Stimulated activated CD4-positive, alpha-beta T cell treated with anti-CD3 and anti-CD28 coated beads, Interleukin-15, amount 100 ng/mL, for 1 hour (primary cell): ENCODE measurements around the gene ATXN1.
"Not testable (repeated sequence)": the region's sequence is repeated elsewhere in the genome, so short reads cannot be mapped to it uniquely, and the experiment has no call there.

Experiments used
- DNase-seq, 2 donors: peaks; one replicate each; pipeline ENCODE4 v3.0.0-alpha.2; 2020; ENCODE audit warnings: low read depth in 1 of 2, low spot score in 1 of 2

Gene ATXN1

DNA sequence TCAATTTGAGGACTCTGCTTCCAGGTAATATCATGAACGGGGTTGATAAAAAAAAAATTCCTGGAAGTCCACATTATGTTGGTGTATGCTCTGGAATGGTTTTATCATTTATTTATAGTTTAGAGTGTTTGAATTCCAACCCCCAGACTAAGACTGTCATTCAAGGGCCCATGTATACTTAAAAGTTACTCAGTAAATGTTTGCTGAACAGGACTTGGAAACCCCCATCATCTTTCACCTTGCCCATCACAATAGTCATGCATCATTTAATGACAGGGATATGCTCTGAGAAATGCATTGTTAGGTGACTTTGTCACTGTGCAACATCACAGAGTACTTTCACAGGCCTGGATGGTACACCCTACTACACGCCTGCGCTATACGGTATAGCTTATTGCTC, 104.8 kb downstream of the ATXN1 start:
- no peak for DNase-seq

- no peak for DNase-seq
Observed at GRCh38 chr6:16654701-16655100, 106.6 kb downstream of the ATXN1 start.

- DNase-seq, result no peak
Observed at GRCh38 chr6:16653226-16653625, 108.0 kb downstream of the ATXN1 start.

DNA sequence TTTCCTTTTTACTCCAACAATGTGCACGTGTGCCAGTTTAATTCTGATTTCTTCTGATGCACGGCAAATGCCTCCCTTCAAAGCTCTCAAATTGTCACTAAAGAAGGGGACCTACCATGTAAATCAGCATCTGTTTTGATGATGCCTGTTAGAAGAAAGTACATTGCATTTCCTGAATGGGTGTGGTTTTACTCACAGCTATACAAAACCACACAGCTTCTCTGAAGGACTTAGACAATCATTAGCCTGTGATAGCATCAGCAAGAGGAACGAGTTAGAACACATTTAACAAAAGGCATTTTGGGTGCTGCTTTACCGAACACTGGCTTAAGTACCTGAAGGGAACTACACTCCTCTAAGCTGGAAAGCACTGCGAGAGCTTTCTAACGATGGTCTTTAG, 109.4 kb downstream of the ATXN1 start:
- DNase-seq, result no peak

DNA sequence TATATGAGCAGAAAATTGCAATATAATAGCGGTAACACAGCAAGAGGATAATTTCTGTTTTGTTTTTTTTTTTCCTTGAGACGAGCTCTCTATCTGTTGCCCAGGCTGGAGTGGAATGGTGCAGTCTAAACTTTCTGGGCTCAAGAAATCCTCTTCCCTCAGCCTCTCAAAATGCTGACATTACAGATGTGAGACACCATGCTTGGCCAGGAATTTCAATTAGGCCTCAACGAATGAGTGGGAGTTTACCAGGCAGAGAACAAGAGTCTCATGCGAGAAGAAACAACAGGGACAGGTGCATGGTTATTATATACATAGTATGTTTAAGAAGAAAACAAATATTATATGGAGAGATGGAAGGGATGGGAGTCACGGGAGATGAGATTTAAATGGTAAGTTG, 111.4 kb downstream of the ATXN1 start:
- DNase-seq, result no peak

DNA sequence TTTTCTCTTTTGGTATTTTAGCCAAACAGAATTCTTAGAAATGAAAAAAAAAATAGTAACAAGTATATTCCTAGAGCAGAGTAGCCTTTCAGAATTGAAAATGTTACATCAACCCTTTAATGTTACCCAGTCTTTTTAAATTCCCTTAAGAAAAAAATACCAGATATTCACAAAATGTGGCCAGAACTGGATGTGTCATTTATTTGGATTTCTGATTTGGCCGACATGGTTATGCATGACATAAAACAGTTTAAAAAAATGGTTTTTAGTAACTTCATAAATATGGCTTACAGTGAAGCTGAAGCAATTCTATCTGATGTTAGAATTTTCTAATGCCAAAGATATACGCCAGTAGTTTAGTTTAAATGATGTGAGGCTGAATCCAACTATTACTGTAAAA, 112.0 kb downstream of the ATXN1 start:
- no peak for DNase-seq

DNA sequence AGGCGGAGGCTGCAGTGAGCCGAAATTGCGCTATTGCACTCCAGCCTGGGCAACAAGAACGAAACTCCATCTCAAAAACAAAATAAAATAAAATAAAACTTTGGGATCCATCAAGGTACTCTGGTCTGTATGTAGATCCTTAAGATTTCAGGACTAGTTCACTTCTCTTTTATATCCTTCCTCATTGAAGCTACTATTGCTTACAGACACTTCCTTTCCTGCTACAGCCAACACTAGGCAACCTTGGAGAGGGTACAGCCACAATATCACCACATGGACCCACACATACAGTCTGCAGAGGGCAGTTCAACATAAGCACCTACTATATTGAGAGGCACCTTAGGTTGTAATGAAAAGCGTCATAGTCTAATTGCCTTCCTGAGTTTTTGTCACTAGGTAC, 113.3 kb downstream of the ATXN1 start:
- DNase-seq, result no peak

GRCh38 chr6:16647422-16647821, 113.8 kb downstream of the ATXN1 start:
- no peak for DNase-seq

- no peak for DNase-seq
Observed at GRCh38 chr6:16644540-16645250, 116.6 kb downstream of the ATXN1 start.

GRCh38 chr6:16639684-16640480, 121.4 kb downstream of the ATXN1 start:
- no peak for DNase-seq

- DNase-seq, result no peak
Observed at GRCh38 chr6:16637635-16638034, 123.6 kb downstream of the ATXN1 start.

DNA sequence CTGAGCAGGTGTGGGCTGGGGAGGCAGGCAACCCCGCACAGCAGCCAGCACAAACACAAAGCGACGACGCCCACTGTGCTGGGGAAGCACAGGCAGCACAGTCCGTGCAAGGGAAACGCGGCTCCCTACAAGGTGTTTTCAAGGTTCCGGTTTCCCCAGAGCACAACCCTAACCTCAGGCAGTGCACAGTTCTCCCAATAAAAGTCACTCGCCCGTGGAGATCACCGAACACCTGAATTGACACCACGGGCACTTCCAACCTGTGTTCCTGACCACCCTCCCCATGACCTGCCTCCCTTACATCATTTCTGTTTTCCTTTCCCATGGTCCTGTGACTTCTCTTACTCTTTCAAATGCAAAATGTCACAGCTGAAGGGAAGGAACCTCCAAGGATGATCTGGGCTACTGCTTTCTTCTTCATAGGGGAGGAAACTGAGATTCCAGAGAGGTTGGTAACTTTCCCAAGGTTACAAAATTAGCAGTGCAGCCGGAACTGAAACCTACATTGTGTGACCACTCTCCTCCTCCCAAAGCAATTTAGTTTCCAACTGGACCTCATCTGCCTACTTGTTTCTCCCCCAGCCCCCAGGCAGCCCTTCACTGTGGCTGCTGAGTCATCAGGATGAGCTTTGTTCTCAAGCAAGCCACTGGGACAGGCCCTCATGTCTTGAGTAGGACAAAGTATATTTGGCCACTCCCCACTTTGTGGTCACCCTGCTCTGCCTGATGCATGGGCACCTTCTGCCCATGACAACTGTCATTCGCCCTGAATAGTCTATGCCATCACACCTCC, 125.3 kb downstream of the ATXN1 start:
- no peak for DNase-seq

DNA sequence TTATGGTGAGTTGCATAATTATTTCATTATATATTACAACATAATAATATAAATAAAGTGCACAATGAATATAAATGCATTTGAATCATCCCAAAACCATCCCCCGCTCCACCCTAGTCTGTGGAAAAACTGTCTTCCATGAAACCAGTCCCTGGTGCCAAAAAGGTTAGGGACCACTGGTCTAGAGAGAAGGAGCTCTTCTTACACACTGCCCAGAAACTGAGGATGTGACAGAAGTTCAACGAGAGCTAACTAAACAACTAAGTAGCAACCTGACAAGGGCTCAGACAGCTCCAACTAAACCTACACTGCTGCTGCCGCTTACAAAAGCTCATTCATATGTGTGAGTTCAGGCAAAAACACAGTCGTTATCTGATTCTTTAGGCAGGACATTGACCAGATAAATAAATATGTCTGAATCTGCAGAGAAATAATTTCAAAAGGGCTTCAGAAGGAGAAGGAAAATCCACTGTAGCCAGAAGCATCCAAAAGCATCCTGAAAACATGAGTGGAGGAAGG, 125.9 kb downstream of the ATXN1 start:
- no peak for DNase-seq

DNA sequence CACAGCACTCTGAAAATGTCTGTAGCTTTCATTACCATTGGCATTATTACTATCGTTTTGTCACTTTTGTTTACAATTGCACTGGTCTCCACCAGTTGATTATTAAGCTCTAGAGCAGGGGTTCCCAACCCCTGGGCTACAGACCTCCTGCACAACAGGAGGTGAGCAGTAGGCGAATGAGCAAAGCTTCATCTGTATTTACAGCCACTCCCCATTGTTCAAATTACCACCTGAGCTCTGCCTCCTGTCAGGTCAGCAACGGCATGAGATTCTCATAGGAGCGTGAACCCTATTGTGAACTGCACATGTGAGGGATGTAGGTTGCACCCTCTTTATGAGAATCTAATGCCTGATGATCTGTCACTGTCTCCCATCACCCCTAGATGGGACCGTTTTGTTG, 126.4 kb downstream of the ATXN1 start:
- no peak for DNase-seq

DNA sequence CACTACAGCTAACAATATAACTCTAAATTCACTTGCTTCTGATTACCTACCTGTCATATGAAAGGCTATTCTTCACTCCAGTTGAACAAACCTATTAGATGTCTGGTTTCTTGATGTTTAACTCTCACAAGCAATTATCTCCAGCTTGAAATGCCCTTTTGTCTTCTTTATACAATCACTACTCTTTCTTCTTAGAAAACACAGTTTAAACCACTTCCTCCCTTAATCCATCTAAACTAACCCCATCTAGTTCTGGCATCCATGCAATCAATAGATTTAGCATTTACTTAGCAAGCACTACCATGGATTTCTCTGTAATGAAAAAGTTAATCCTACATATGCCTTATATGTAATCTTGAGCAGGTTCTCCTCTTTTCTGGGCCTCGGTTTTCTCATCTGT, 127.3 kb downstream of the ATXN1 start:
- DNase-seq, result no peak

DNA sequence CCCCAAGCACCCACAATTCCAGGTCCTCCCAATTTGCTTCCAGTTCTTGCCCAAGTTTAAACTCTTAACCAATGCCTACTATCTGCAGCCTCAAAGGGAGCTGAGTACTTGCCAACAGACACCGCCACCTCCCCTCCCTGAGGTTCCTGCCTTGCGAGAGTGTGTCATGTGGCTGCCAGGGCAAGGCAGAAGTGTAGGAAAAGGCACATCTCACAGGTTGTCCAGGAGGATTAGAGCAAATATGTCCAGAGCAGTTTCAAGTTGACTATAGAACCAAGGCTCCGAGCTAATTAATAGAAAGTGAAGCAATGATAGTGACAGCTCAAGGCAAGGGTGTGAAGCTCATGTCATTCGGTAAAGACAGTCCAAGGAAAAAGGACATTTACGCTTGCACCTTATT, 127.8 kb downstream of the ATXN1 start:
- no peak for DNase-seq

GRCh38 chr6:16632101-16632500, 129.2 kb downstream of the ATXN1 start:
- DNase-seq, result no peak

GRCh38 chr6:16630026-16630643, 131.1 kb downstream of the ATXN1 start:
- no peak for DNase-seq

DNA sequence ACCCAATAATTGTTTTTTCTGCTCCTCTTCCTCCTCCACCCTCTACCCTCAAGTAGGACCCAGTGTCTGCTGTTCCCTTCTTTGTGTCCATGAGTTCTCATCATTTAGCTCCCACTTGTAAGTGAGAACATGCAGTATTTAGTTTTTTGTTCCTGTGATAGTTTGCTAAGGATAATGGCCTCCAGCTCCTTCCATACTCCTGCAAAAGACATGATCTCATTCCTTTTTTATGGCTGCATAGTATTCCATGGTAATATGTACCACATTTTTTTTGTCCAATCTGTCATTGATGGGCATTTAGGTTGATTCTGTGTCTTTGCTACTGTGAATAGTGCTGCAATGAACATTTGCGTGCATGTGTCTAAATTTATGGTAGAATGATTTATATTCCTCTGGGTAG, 132.7 kb downstream of the ATXN1 start:
- DNase-seq, result not testable (repeated sequence)

DNA sequence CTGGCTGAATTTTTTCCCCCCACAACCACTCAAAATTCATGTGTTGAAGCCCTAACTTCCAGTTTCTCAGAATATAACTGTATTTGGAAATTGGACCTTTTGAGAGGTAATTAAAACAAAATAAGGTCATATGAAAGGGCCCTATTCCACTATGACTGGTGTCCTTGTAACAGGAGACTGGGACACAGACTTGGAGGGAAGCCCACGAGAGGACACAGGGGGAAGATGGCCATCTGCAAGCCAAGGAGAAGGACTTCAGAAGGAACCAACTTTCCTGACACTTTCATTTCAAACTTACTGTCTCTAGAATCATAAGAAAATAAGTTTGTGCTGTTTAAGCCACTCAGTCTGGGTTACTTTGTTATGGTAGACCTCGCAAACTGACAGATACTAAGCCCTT, 134.6 kb downstream of the ATXN1 start:
- no peak for DNase-seq
